IPS-NIHi7 (cell line): ENCODE data around the gene C13orf46.
"Not testable (repeated sequence)": the region's sequence is repeated elsewhere in the genome, so short reads cannot be mapped to it uniquely, and the experiment has no call there.

Source experiments
- DNase-seq: peaks from one replicate; pipeline ENCODE4 v3.0.0; 2012; ENCODE audit warnings: mixed read lengths; ENCODE audit errors: extremely low spot score

C13orf46 gene

GRCh38 chr13:113991676-113992179 is 17.9 kb upstream of the C13orf46 start:
- DNase-seq = no peak

DNA sequence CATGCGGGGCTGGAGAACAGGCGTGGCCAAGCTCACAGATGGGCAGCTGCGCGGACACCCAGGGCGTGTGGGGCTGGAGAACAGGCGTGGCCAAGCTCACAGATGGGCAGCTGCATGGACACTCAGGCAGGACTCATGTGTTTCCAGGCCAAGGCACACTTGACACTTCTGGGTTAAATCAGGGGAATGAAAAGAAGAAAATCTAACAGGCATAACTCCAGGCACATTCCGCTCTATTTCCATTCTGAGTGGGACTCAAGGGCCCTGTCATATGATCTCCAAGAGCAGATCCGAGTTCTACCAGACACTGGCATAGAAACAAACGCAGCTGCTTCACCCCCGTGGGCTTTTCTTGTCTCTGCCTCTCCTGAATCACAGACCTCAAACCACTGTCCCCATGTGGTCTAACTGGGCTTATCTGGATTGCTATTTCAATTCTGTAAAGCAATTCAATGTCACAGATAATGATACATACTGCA is 17.4 kb upstream of the C13orf46 start:
- DNase-seq = no peak

DNA sequence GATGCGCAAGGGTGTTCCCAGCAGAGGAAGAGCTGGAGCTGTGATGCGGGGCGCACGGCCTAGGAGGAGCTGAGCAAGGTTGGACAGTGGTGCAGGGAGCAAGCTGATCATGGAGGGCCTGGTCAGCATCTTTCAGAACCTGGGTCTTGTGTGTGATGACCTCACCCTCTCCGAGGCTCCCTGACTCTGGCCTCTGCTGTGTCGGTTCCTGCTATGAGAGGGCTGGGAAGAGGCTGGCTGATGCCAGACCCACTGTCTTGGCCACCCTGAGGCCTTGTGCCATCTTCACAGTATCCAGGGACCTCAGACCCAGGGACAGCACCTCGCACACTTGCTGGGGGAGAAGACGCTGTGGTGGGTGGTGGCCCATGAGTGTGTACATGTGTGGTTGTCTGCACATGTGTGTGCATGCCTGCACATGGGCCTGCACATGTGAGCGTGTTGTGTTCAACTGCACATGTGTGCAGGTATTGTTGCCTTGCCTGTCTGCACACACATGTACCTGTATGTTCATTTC is 16.5 kb upstream of the C13orf46 start:
- DNase-seq = no peak

- DNase-seq = no peak
These were observed 15.9 kb upstream of the C13orf46 start for GRCh38 chr13:113989585-113990300.

GRCh38 chr13:113988859-113989258 is 15.0 kb upstream of the C13orf46 start:
- not testable (repeated sequence) for DNase-seq

- no peak for DNase-seq
These were observed 8.4 kb upstream of the C13orf46 start for GRCh38 chr13:113982296-113982661.

- no peak for DNase-seq
These were observed 7.9 kb upstream of the C13orf46 start for GRCh38 chr13:113981611-113982295.

DNA sequence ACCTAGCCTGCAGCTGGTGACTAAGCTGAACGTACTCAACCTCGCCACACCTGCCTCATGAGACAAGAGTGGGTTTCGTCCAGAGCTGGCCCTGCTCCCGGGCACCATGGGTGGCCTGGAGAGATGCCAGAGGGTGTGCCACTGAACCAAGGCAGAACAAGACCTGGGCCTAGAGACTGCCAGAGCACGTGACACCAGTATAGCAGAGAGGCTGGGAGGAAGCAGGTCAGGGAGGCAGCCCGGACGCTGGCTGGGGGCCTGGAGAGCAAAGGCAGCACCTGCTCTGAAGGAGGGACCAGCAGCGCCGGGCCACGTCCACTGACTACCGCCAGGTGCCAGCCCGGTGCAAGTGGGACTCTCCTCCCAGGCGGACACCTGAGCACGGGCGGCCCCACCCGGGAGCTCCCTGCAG is 7.3 kb upstream of the C13orf46 start:
- DNase-seq = no peak

GRCh38 chr13:113980489-113981064 is 6.7 kb upstream of the C13orf46 start:
- DNase-seq = no peak

- DNase-seq = no peak
These were observed 6.1 kb upstream of the C13orf46 start for GRCh38 chr13:113979791-113980471.

GRCh38 chr13:113978741-113979481 is 5.0 kb upstream of the C13orf46 start:
- DNase-seq = no peak

DNA sequence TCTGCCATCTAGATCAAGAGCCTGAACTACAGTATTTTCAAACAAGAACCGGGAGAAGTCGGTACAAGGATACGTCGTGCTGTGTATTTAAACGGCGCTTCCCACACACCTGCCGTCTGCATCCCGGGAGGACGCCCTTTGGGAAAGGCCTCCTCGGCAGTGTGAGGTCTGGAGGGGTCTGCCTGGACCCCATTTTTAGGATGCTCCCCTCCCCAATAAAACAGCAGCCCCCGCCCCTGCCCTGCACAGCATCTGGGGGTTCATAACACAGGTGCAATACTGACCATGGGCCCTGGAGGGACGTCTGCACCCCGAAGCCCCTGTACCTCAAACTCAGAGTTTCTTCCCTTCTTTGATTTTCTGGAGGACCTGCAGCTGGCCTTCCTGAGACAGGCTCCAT is 4.1 kb upstream of the C13orf46 start:
- no peak for DNase-seq

- DNase-seq = no peak
These were observed 3.1 kb upstream of the C13orf46 start for GRCh38 chr13:113976711-113977684.

GRCh38 chr13:113975416-113975815 is 1.5 kb upstream of the C13orf46 start:
- no peak for DNase-seq

DNA sequence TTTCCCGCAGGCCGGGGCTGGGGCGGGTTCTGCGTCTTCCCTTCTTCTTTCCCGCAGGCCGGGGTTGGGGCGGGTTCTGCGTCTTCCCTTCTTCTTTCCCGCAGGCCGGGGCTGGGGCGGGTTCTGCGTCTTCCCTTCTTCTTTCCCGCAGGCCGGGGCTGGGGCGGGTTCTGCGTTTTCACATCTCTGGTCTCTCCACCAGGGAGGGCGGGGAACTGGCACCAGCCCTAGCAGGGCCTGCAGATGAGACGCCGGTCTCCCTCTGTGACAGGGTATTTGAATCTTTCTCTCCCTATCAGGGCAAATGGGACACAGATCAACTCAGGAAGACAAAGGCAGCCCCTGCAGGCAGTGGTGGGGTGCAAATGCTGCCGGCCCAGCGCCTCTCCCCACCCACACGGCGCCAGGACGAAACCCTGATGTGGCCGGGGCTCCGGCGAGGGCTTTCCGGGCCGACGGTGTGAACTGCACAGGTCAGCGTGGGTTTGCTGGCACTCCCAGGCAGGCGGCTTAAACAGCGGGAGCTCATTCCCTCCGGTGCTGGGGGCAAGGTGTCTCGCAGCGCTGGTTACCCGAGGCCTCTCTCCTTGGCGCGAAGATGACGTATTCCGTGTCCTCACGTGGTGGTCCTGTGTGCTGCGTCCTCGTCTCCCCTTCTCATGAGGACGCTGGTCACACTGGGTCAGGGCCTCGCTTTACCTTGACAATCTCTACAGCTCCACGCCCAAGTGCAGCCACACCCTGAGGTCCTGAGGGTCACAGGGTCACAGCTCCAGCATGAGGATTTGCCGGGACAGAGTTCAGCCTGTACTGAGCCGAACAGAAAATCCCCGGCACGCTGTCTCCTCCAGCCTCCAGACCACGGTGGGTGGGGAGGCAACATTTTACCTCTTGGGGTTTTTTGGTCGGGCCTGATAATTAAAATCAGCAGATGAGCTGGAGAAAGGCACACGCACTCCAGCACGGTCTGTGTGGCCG is 717 bp upstream of the C13orf46 start:
- no peak for DNase-seq

- no peak for DNase-seq
These were observed 1.2 kb downstream of the C13orf46 start for GRCh38 chr13:113972451-113973217.

- DNase-seq = no peak
These were observed 2.2 kb downstream of the C13orf46 start for GRCh38 chr13:113971471-113972231.
